ENCODE data around the gene CARS2. TPM values are rescaled to one million over a fixed set of nuclear protein-coding genes. Genes with fewer than 3 reads are reported as not detected.

CARS2 gene
- total and polyA plus RNA-seq, 3 donors from 2014 or later = 60.4 to 116 (median 100) TPM

GRCh38 chr13:110644892-110645521, 60.9 kb downstream of the CARS2 start:
- peaks cover 34% of the 10 kb centered on the region for H3K4me1 ChIP-seq
- no peaks in the 10 kb centered on the region for H3K27me3 ChIP-seq
- H3K4me3 ChIP-seq = no peak overlapping the region
- no peak for TF ChIP-seq POLR2A (IDR thresholded peaks at IDR 0.05)
- peak in 2 of 3 experiments; percentile 15 to 23 for TF ChIP-seq CTCF (IDR thresholded peaks at IDR 0.05)
- 41 to 44% methylated on average over 18 to 27 of the region's 28 CpGs for WGBS, 2 donors
- H3K36me3 ChIP-seq (ENCODE audit: low read depth, missing control alignments) = no peaks in the 10 kb centered on the region
- intact Hi-C loops (cut with DNase I; ENCODE audit: low total_unique reads) = no loop called here
- peak; percentile 74 for DNase-seq
- H3K9me3 ChIP-seq = no peaks in the 10 kb centered on the region
- H3K27ac ChIP-seq = no peak overlapping the region

- Histone ChIP-seq H3K4me3 (no peak overlapping the region), H3K9me3 (no peaks in the 10 kb centered on the region), H3K36me3 (ENCODE audit: low read depth, missing control alignments) (no peaks in the 10 kb centered on the region), H3K4me1 (peaks cover 33% of the 10 kb centered on the region), H3K27me3 (no peaks in the 10 kb centered on the region), H3K27ac (no peak overlapping the region)
- no peak for DNase-seq
- intact Hi-C loops (cut with DNase I; ENCODE audit: low total_unique reads) = no loop called here
- 82 to 89% methylated on average over 13 of the region's 13 CpGs for WGBS, 2 donors
- no peak for TF ChIP-seq CTCF (IDR thresholded peaks at IDR 0.05)
- TF ChIP-seq POLR2A (IDR thresholded peaks at IDR 0.05) = no peak
Observed at GRCh38 chr13:110643768-110644421, 62.0 kb downstream of the CARS2 start.

GRCh38 chr13:110643324-110643723, 62.6 kb downstream of the CARS2 start:
- Histone ChIP-seq H3K27me3 (no peaks in the 10 kb centered on the region), H3K36me3 (ENCODE audit: low read depth, missing control alignments) (no peaks in the 10 kb centered on the region), H3K4me3 (no peak overlapping the region), H3K4me1 (peaks cover 27% of the 10 kb centered on the region), H3K9me3 (no peaks in the 10 kb centered on the region), H3K27ac (no peak overlapping the region)
- DNase-seq = no peak
- 89% methylated on average over 7 to 11 of the region's 11 CpGs for WGBS, 2 donors
- intact Hi-C loops (cut with DNase I; ENCODE audit: low total_unique reads) = no loop called here
- TF ChIP-seq CTCF (IDR thresholded peaks at IDR 0.05) = no peak
- TF ChIP-seq POLR2A (IDR thresholded peaks at IDR 0.05) = no peak

- no peak for TF ChIP-seq POLR2A (IDR thresholded peaks at IDR 0.05)
- TF ChIP-seq CTCF (IDR thresholded peaks at IDR 0.05) = no peak
- H3K4me3 ChIP-seq = no peak overlapping the region
- no peak for DNase-seq
- H3K4me1 ChIP-seq = peaks cover 22% of the 10 kb centered on the region
- no peak overlapping the region for H3K27ac ChIP-seq
- intact Hi-C loops (cut with DNase I; ENCODE audit: low total_unique reads) = no loop called here
- no peaks in the 10 kb centered on the region for H3K36me3 ChIP-seq (ENCODE audit: low read depth, missing control alignments)
- WGBS, 2 donors = 93% methylated on average over 23 to 40 of the region's 40 CpGs
- H3K9me3 ChIP-seq = no peaks in the 10 kb centered on the region
- no peaks in the 10 kb centered on the region for H3K27me3 ChIP-seq
Observed at GRCh38 chr13:110642291-110642981, 63.5 kb downstream of the CARS2 start.

All from testis (tissue), 3 donors.